NOMO-1 treated with DMSO at 0.1 percent for 48 hours (cell line): ENCODE data around the gene C19orf12.

Source experiments
- DNase-seq: peaks from one replicate; lab custom pipeline; 2025; ENCODE audit not compliant: unreplicated experiment; lab: John Stamatoyannopoulos, UW

The C19orf12 gene

GRCh38 chr19:29697523-29698261, 17.4 kb downstream of the C19orf12 start:
- no peak for DNase-seq

- no peak for DNase-seq
Observed at GRCh38 chr19:29696565-29696846, 18.6 kb downstream of the C19orf12 start.

- no peak for DNase-seq
Observed at GRCh38 chr19:29695765-29696564, 19.1 kb downstream of the C19orf12 start.

- DNase-seq, result peak; percentile 62
Observed at GRCh38 chr19:29694669-29695627, 20.1 kb downstream of the C19orf12 start.

- DNase-seq, result no peak
Observed at GRCh38 chr19:29694161-29694560, 20.9 kb downstream of the C19orf12 start.

GRCh38 chr19:29690842-29691241, 24.2 kb downstream of the C19orf12 start:
- DNase-seq, result no peak

- no peak for DNase-seq
Observed at GRCh38 chr19:29687897-29688728, 26.9 kb downstream of the C19orf12 start.

- DNase-seq, result no peak
Observed at GRCh38 chr19:29687244-29687896, 27.7 kb downstream of the C19orf12 start.

- DNase-seq, result no peak
Observed at GRCh38 chr19:29686285-29686805, 28.7 kb downstream of the C19orf12 start.

- DNase-seq, result no peak
Observed at GRCh38 chr19:29685326-29685725, 29.7 kb downstream of the C19orf12 start.

GRCh38 chr19:29683009-29683408, 32.1 kb downstream of the C19orf12 start:
- DNase-seq, result no peak

- DNase-seq, result no peak
Observed at GRCh38 chr19:29682236-29682895, 32.7 kb downstream of the C19orf12 start.

- DNase-seq, result no peak
Observed at GRCh38 chr19:29681422-29682235, 33.4 kb downstream of the C19orf12 start.

- no peak for DNase-seq
Observed at GRCh38 chr19:29680937-29681336, 34.1 kb downstream of the C19orf12 start.

GRCh38 chr19:29680447-29680846, 34.6 kb downstream of the C19orf12 start:
- peak; percentile 44 for DNase-seq

GRCh38 chr19:29679598-29680210, 35.4 kb downstream of the C19orf12 start:
- DNase-seq, result no peak

GRCh38 chr19:29678484-29679106, 36.5 kb downstream of the C19orf12 start:
- no peak for DNase-seq
